KG1 (cell line): ENCODE data around the gene GATA1.
"Not testable (repeated sequence)": the region's sequence is repeated elsewhere in the genome, so short reads cannot be mapped to it uniquely, and the experiment has no call there.

Experiments
- DNase-seq: peaks from one replicate; lab custom pipeline; 2025; lab: John Stamatoyannopoulos, UW

Gene GATA1

DNA sequence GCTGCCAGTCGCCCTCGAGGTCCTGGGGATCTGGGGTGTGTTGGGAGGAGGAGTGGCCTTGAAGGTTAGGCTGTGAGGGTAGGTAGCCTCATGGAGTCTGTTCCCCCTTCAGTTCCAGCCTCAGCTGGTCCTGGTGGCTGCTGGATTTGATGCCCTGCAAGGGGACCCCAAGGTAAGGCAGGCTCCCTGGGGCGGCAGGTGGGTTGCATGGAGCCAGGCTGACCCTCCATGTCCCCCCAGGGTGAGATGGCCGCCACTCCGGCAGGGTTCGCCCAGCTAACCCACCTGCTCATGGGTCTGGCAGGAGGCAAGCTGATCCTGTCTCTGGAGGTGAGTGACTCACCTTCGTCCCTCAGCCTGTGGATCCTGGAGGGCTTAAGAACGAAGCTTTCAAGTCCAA is 28.3 kb downstream of the GATA1 start:
- no peak for DNase-seq

DNA sequence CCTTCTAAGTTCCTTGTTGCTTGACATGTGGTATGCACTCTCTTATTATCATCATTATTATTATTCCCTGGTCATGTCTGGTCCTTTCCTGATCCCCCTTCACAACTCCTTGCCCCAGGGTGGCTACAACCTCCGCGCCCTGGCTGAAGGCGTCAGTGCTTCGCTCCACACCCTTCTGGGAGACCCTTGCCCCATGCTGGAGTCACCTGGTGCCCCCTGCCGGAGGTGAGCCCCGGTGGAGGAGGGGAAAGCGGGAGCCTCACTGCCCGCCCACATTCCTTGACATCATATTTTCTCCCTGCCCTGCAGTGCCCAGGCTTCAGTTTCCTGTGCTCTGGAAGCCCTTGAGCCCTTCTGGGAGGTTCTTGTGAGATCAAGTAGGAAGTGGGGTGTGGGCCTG is 28.9 kb downstream of the GATA1 start:
- DNase-seq, result no peak

DNA sequence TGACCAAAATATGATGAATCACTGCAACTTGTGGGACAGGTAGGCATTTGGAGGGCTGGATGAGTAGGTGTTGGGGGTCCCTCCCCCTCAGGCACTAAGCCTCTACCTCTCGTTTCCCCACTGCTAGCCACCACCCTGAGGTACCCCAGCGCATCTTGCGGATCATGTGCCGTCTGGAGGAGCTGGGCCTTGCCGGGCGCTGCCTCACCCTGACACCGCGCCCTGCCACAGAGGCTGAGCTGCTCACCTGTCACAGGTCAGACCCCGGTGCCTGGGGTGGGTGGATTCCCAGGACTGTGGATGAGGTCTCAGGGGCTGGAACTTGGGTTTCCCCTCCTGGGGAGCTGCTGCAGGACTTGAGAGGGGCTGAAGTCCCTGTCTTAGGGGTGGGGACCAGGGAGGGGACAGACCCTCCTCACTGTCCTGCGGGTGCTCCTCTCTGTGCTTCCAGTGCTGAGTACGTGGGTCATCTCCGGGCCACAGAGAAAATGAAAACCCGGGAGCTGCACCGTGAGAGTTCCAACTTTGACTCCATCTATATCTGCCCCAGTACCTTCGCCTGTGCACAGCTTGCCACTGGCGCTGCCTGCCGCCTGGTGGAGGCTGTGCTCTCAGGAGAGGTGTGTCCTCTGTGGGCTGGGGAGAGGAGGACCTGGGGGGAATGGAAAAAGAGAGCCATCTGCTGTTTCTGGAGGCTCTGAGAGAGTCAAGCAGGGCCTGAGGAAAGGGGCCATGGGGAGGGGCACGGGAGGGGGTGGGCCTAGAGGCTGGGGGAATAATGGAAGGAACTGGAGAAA is 29.8 kb downstream of the GATA1 start:
- DNase-seq, result no peak

- no peak for DNase-seq
Measured at GRCh38 chrX:48818098-48818497, 31.7 kb downstream of the GATA1 start.

DNA sequence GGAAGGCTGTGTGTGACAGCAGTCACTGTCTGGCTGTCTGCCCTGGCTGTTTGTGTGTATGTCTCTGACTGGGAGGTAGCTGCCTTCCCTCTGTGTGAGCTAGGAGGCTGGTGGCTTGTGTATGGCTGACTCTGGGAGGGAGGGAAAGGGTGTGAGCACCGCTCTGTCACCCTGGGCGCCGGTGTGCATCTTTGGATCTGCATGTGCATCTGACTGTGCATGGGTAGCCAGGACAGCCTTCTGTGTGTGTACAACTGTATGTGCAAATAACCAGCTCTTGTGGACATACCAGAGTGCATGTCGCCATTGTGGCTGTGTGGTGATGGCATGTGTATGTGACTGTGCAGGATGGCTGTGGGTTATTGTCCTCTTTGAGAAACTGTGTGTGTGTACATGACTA is 32.5 kb downstream of the GATA1 start:
- no peak for DNase-seq

DNA sequence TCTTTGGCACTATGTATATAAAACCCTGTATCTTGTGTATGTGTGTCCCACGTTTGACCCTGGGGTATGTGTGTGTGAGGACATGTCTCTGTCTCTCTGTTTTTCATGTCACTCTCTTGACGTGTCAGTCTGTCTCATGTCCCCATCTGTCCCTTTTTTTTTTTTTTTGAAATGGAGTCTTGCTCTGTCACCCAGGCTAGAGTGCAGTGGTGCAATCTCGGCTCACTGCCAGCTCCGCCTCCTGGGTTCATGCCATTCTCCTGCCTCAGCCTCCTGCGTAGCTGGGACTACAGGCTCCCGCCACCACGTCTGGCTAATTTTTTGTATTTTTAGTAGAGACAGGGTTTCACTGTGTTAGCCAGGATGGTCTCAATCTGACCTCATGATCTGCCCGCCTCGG is 33.0 kb downstream of the GATA1 start:
- DNase-seq, result not testable (repeated sequence)

GRCh38 chrX:48823053-48823452 is 36.7 kb downstream of the GATA1 start:
- no peak for DNase-seq

DNA sequence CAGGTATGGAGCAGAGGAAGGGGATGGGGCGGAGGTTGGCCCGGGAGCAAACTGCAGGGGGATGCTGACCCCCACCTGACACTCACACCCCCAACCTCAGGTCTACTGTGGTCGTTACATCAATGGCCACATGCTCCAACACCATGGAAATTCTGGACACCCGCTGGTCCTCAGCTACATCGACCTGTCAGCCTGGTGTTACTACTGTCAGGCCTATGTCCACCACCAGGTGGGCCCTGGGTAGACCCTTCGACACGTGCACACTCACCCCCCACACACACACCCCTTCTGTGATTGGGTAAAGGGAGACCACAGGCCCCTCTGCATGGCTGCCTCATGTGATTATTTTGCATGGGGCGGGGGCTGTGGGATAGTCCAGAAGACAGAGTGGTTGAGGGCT is 37.7 kb downstream of the GATA1 start:
- no peak for DNase-seq

- no peak for DNase-seq
Measured at GRCh38 chrX:48826135-48826875, 39.9 kb downstream of the GATA1 start, which contains the start of gene ERAS. Gene ERAS, plus strand, starts transcription at chrX:48826513. Its CDS starts 2,611 bp downstream, at chrX:48829124.

DNA sequence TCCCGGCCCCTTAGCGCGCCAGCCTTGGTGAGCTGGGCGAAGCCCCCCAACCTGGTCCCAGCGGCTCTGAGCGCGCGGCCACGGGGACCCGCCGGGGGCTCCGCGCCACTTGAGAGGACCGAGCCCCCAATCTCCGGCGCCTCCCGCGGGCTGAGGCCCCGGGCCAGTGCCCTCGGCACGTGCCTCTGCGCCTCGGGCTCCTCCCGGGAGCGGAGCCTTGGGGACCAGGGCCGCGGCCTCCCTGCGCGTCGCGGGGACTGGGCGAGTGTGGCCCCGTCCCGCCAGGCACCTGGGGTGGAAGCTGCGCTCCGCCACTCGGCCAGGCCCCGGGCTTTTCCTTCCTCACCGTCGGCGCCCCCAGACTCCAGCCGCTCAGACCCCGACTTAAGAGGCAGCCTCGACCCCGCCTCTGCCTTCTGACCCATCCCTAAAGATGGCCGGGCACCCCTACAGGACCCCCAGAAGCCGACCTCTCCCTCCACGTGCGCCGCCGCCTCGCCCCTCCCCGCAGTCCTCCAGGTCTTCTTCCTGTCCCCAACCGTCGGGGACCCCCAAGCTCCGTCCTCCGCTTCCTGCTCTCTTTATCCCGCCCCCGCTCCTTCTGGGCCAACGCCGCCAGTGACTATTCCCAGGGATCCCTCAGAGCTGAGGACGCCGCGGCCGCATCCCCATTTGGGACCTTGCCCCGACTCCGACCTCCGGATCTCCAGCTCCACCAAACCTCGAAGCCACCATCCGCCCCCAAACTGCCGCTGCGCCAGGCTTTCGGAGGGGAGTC is 40.7 kb downstream of the GATA1 start:
- no peak for DNase-seq

DNA sequence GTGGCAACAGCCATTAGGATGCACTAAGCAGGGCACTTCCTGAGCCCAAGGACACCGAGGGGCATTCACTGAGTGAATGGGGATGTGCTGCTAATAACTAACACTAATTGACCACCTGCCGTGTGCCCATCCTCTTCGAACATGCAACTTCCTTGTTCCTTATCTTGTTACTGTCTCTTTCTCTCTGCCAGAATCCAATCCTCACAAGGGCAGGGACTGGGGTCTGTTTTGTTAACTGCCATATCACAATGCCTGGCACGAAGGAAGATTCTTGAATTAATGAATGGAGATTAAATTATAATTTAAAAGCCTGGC is 41.2 kb downstream of the GATA1 start:
- DNase-seq, result no peak

DNA sequence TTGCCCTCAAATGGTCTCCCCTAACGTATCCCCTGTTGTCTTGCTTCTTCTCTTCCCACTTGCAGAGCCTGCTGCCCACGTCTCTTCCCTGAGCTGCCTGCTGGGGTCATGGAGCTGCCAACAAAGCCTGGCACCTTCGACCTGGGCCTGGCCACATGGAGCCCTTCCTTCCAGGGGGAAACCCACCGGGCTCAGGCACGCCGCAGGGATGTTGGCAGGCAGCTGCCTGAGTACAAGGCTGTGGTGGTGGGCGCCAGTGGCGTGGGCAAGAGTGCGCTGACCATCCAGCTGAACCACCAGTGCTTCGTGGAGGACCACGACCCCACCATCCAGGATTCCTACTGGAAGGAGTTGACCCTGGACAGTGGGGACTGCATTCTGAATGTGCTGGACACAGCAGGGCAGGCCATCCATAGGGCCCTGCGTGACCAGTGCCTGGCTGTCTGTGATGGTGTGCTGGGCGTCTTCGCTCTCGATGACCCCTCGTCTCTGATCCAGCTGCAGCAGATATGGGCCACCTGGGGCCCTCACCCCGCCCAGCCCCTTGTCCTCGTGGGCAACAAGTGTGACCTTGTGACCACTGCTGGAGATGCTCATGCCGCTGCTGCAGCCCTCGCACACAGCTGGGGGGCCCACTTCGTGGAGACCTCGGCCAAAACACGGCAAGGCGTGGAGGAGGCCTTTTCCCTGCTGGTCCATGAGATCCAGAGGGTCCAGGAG is 42.8 kb downstream of the GATA1 start:
- no peak for DNase-seq

GRCh38 chrX:48831136-48831908 is 44.9 kb downstream of the GATA1 start:
- no peak for DNase-seq

GRCh38 chrX:48831909-48832291 is 45.5 kb downstream of the GATA1 start:
- DNase-seq, result no peak

- no peak for DNase-seq
Measured at GRCh38 chrX:48833542-48834138, 47.2 kb downstream of the GATA1 start.

- no peak for DNase-seq
Measured at GRCh38 chrX:48834383-48834709, 48.0 kb downstream of the GATA1 start.

DNA sequence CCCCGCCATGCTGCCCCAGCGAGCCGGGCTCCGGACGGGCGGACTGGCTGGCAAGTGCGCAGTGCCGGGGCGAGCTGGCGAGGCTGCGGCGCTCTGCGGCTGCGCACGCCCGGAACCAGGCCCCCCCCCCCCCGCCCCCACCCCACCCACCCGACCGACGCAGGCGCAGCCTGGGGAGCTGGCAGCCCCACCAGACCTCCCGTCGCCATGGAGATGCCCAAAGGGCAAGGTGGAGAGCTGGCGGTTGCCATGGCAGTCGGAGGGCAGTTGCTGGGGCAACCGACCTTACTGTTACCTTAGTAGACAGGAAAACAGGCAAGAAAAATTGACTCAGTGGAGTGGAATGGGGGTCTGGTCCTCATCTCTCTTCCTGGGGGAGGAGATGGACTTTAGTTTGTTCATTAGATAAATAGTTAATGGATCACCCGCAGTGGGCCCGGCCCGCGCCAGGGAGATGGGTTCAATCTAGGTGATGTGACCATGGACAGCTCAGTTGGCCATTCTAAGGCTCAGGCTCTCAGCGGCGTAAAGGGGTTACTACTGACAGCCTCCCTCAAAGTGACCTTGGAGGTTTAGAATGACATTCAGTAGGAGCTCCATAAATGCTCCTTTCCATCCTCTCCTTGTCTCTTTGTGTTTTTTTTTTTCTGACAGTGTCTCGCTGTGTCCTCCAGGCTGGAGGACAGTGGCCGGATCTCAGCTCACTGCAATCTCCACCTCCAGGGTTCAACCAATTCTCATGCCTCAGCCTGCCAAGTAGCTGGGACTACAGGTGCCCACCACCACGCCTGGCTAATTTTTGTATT is 49.3 kb downstream of the GATA1 start, which contains the start of gene PCSK1N:
Gene PCSK1N, minus strand, starts transcription at position 87 of the 806 bp plus-strand sequence. Its CDS starts 78 bp downstream, at position 9.
- DNase-seq, result no peak

DNA sequence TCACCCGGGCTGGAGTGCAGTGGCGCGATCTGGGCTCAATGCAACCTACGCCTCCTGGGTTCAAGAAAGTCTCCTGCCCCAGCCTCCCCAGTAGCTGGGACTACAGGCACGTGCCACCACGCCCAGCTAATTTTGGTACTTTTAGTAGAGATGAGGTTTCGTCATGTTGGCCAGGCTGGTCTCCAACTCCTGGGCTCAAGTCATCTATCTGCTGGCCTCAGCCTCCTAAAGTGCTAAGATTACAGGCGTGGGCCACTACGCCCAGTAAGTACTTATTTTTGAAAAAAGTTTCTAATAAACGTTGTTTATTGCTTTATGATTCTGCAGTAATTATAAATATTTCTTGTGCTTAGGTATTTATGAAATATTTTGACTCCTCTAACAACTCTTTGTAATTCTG is 53.3 kb downstream of the GATA1 start:
- no peak for DNase-seq
